Neural cell (in vitro differentiated cells): ENCODE measurements around the gene CDKAL1. TPM values are rescaled to one million over a fixed set of nuclear protein-coding genes. Genes with fewer than 3 reads are reported as not detected.

ENCODE experiments used
- H2AFZ ChIP-seq: fragments of 200-600, 300-800 bp; sonication (generic), shearing (Covaris generic); 2 replicates; pipeline ENCODE4 v1.6.0; 2014; ENCODE audit warnings: low read depth, mild to moderate bottlenecking, antibody characterized with exemption, low read length, moderate library complexity
- H3F3A ChIP-seq: fragments of 200-600 bp; shearing (Covaris generic); 2 replicates; pipeline ENCODE4 v1.6.1; 2016; ENCODE audit warnings: mild to moderate bottlenecking, moderate library complexity, mixed read lengths, antibody characterized with exemption, low read length; ENCODE audit not compliant: insufficient read depth, poor library complexity, severe bottlenecking
- H3K27ac ChIP-seq: fragments of 200-600, 300-800 bp; sonication (generic), shearing (Covaris generic); 2 replicates; pipeline ENCODE4 v1.5.1; 2014; ENCODE audit warnings: mild to moderate bottlenecking, low read length, moderate library complexity
- H3K27me3 ChIP-seq: fragments of 300-800, 200-600 bp; sonication (generic), shearing (Covaris generic); 2 replicates; pipeline ENCODE4 v1.6.0; 2014; ENCODE audit warnings: mild to moderate bottlenecking, low read depth, low read length, moderate library complexity; ENCODE audit not compliant: insufficient read depth
- H3K36me3 ChIP-seq: fragments of 300-800, 200-600 bp; sonication (generic), shearing (Covaris generic); 2 replicates; pipeline ENCODE4 v1.5.1; 2014; ENCODE audit warnings: mild to moderate bottlenecking, antibody characterized with exemption, low read length, moderate library complexity; ENCODE audit not compliant: insufficient read depth
- H3K4me2 ChIP-seq: fragments of 300-800, 200-600 bp; sonication (generic), shearing (Covaris generic); 2 replicates; pipeline ENCODE4 v1.6.0; 2014; ENCODE audit warnings: mild to moderate bottlenecking, low read length
- H3K4me3 ChIP-seq: fragments of 300-800, 200-600 bp; sonication (generic), shearing (Covaris generic); 2 replicates; pipeline ENCODE4 v1.5.1; 2014; ENCODE audit warnings: mild to moderate bottlenecking, low read length, moderate library complexity
- H3K79me2 ChIP-seq: fragments of 200-600 bp; shearing (Covaris generic); replicated peaks from 2 replicates; pipeline ENCODE4 v1.6.0; 2014; ENCODE audit warnings: mild to moderate bottlenecking, low read length, moderate library complexity; ENCODE audit not compliant: insufficient read depth
- H3K9ac ChIP-seq: fragments of 300-800, 200-600 bp; sonication (generic), shearing (Covaris generic); 2 replicates; pipeline ENCODE4 v1.6.1; 2016; ENCODE audit warnings: mild to moderate bottlenecking, low read length, mixed read lengths
- H3K9me2 ChIP-seq: fragments of 200-600 bp; shearing (Covaris generic); 2 replicates; pipeline ENCODE4 v1.6.1; 2016; ENCODE audit warnings: mild to moderate bottlenecking, low read length, mixed read lengths; ENCODE audit not compliant: insufficient read depth
- H3K9me3 ChIP-seq: fragments of 200-600, 300-800 bp; sonication (generic), shearing (Covaris generic); 2 replicates; pipeline ENCODE4 v1.6.1; 2016; ENCODE audit warnings: mild to moderate bottlenecking, mixed run types, low read length, moderate library complexity, mixed read lengths
- H4K20me1 ChIP-seq: fragments of 200-600 bp; shearing (Covaris generic); 2 replicates; pipeline ENCODE4 v1.6.1; 2016; ENCODE audit warnings: mild to moderate bottlenecking, mixed run types; ENCODE audit not compliant: insufficient read depth
- CTCF ChIP-seq: fragments of 450-650 bp; IDR thresholded peaks from 2 replicates; pipeline ENCODE4 v1.5.1; 2014; ENCODE audit warnings: antibody characterized with exemption, mild to moderate bottlenecking, moderate library complexity; ENCODE audit not compliant: poor library complexity, severe bottlenecking
- EP300 ChIP-seq: fragments of 450-650 bp; conservative IDR thresholded peaks from 2 replicates; pipeline ENCODE4 v1.6.1; 2014; ENCODE audit warnings: antibody characterized with exemption, mild to moderate bottlenecking, moderate library complexity; ENCODE audit not compliant: poor library complexity, severe bottlenecking
- EZH2 ChIP-seq: fragments of 200-600, 300-800 bp; shearing (Covaris generic), sonication (generic); IDR thresholded peaks from 2 replicates; pipeline ENCODE4 v1.6.1; 2014; ENCODE audit warnings: antibody characterized with exemption, low read length, borderline replicate concordance, mild to moderate bottlenecking; ENCODE audit not compliant: insufficient read depth, poor library complexity, severe bottlenecking
- MXI1 ChIP-seq: fragments of 450-650 bp; conservative IDR thresholded peaks from 2 replicates; pipeline ENCODE4 v1.6.1; 2014; ENCODE audit warnings: antibody characterized with exemption, mild to moderate bottlenecking; ENCODE audit not compliant: poor library complexity, severe bottlenecking
- POLR2AphosphoS5 ChIP-seq: IDR thresholded peaks from 2 replicates; pipeline ENCODE4 v1.6.1; 2012
- RAD21 ChIP-seq: fragments of 450-650 bp; conservative IDR thresholded peaks from 2 replicates; pipeline ENCODE4 v1.6.1; 2014; ENCODE audit warnings: antibody characterized with exemption, mild to moderate bottlenecking, moderate library complexity
- REST ChIP-seq: IDR thresholded peaks from 2 replicates; pipeline ENCODE4 v1.6.1; 2012; ENCODE audit warnings: borderline replicate concordance
- SMC3 ChIP-seq: fragments of 450-650 bp; conservative IDR thresholded peaks from 2 replicates; pipeline ENCODE4 v1.6.1; 2014; ENCODE audit warnings: antibody characterized with exemption, mild to moderate bottlenecking, moderate library complexity; ENCODE audit not compliant: poor library complexity
- TAF1 ChIP-seq: IDR thresholded peaks from 2 replicates; pipeline ENCODE4 v1.6.1; 2012; ENCODE audit warnings: low read depth
- polyA plus RNA-seq: library from polyadenylated mRNA; depleted of rRNA; stranded (reverse); fragments of >200 nt; gene quantifications from 2 replicates; pipeline ENCODE4 v1.2.3, GENCODE V29; 2014

The CDKAL1 gene
- polyA plus RNA-seq, 1 donor from 2014 or later, result 10.7 TPM

GRCh38 chr6:21163838-21164180, 629.6 kb downstream of the CDKAL1 start:
- H3K27me3 ChIP-seq, result no peaks in the 10 kb centered on the region
- no peak overlapping the region for H3K9ac ChIP-seq
- H3K27ac ChIP-seq, result no peak overlapping the region
- TF ChIP-seq TAF1 (no peak), MXI1 (no peak), EZH2 (no peak), REST (no peak), RAD21 (no peak), SMC3 (no peak), POLR2AphosphoS5 (no peak), EP300 (no peak), CTCF (no peak)
- no peak overlapping the region for H2AFZ ChIP-seq
- H4K20me1 ChIP-seq, result no peaks in the 10 kb centered on the region
- H3K79me2 ChIP-seq, result no peaks in the 10 kb centered on the region
- no peaks in the 10 kb centered on the region for H3K36me3 ChIP-seq
- H3F3A ChIP-seq, result no peaks in the 10 kb centered on the region
- no peaks in the 10 kb centered on the region for H3K9me3 ChIP-seq
- H3K4me3 ChIP-seq, result no peak overlapping the region
- H3K9me2 ChIP-seq, result no peaks in the 10 kb centered on the region
- H3K4me2 ChIP-seq, result no peak overlapping the region

- Histone ChIP-seq H3K36me3 (no peaks in the 10 kb centered on the region), H3K4me3 (no peak overlapping the region), H3K9me2 (no peaks in the 10 kb centered on the region), H3K9me3 (no peaks in the 10 kb centered on the region), H3K4me2 (no peak overlapping the region), H2AFZ (no peak overlapping the region), H4K20me1 (no peaks in the 10 kb centered on the region), H3K27ac (no peak overlapping the region), H3K27me3 (no peaks in the 10 kb centered on the region), H3K79me2 (no peaks in the 10 kb centered on the region), H3F3A (no peaks in the 10 kb centered on the region), H3K9ac (no peak overlapping the region)
- TF ChIP-seq SMC3, result no peak
- TF ChIP-seq POLR2AphosphoS5, result no peak
- TF ChIP-seq MXI1, result no peak
- no peak for TF ChIP-seq TAF1
- no peak for TF ChIP-seq CTCF
- TF ChIP-seq EZH2, result no peak
- no peak for TF ChIP-seq RAD21
- no peak for TF ChIP-seq EP300
- no peak for TF ChIP-seq REST
Observed at GRCh38 chr6:21164768-21165326, 630.6 kb downstream of the CDKAL1 start.
